ENCODE results near the gene HGFAC. TPM values are rescaled to one million over a fixed set of nuclear protein-coding genes. Genes with fewer than 3 reads are reported as not detected.

The HGFAC gene
- total RNA-seq, 1 donor from 2014 or later = not detected

- TF ChIP-seq, protein P1, sequence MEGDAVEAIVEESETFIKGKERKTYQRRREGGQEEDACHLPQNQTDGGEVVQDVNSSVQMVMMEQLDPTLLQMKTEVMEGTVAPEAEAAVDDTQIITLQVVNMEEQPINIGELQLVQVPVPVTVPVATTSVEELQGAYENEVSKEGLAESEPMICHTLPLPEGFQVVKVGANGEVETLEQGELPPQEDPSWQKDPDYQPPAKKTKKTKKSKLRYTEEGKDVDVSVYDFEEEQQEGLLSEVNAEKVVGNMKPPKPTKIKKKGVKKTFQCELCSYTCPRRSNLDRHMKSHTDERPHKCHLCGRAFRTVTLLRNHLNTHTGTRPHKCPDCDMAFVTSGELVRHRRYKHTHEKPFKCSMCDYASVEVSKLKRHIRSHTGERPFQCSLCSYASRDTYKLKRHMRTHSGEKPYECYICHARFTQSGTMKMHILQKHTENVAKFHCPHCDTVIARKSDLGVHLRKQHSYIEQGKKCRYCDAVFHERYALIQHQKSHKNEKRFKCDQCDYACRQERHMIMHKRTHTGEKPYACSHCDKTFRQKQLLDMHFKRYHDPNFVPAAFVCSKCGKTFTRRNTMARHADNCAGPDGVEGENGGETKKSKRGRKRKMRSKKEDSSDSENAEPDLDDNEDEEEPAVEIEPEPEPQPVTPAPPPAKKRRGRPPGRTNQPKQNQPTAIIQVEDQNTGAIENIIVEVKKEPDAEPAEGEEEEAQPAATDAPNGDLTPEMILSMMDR (IDR thresholded peaks at IDR 0.05; ENCODE audit: insufficient read depth, low read length, severe bottlenecking) = peak; percentile 95
- DNase-seq (ENCODE audit: low read depth) = no peak
- Histone ChIP-seq H3K36me3 (ENCODE audit: control insufficient read depth, insufficient read depth, low read length) (no peaks in the 10 kb centered on the region), H3K4me3 (ENCODE audit: low read depth, low read length) (no peak overlapping the region), H3K27me3 (ENCODE audit: control insufficient read depth, insufficient read depth, low read length) (no peaks in the 10 kb centered on the region)
- FAIRE-seq = no peak
Observed at GRCh38 chr4:3442959-3443749, 1.4 kb downstream of the HGFAC start.

DNA sequence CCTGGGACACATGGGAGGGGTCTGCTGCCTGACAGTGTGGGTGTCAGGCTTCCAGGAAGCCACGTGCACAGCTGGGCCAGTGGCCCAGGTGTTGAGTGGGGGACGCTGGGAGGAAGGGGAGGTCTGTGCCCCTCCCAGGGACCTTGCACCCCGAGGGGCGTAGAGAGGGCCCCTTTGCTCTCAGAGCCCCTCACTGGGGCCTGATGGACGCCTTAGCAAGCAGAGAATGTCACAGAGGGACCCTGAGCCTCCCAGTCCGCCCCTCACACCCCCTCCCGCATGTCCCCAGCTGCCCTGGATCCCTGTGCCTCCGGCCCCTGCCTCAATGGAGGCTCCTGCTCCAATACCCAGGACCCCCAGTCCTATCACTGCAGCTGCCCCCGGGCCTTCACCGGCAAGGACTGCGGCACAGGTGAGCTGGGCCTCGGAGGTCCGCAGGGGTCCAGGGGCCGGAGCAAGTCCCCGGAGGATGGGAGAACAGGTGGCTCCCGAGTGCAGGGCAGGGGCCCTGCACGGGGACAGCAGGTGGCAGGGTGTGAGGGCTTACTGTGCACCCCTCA, 2.1 kb downstream of the HGFAC start:
- Histone ChIP-seq H3K36me3 (ENCODE audit: control insufficient read depth, insufficient read depth, low read length) (no peaks in the 10 kb centered on the region), H3K27me3 (ENCODE audit: control insufficient read depth, insufficient read depth, low read length) (no peaks in the 10 kb centered on the region), H3K4me3 (ENCODE audit: low read depth, low read length) (no peak overlapping the region)
- FAIRE-seq (no peak), DNase-seq (ENCODE audit: low read depth) (no peak)
- TF ChIP-seq, protein P1 (IDR thresholded peaks at IDR 0.05; ENCODE audit: insufficient read depth, low read length, severe bottlenecking) = no peak

- FAIRE-seq = no peak
- TF ChIP-seq, protein P1 (IDR thresholded peaks at IDR 0.05; ENCODE audit: insufficient read depth, low read length, severe bottlenecking) = no peak
- no peak overlapping the region for H3K4me3 ChIP-seq (ENCODE audit: low read depth, low read length)
Observed at GRCh38 chr4:3444351-3445110, 2.8 kb downstream of the HGFAC start.

DNA sequence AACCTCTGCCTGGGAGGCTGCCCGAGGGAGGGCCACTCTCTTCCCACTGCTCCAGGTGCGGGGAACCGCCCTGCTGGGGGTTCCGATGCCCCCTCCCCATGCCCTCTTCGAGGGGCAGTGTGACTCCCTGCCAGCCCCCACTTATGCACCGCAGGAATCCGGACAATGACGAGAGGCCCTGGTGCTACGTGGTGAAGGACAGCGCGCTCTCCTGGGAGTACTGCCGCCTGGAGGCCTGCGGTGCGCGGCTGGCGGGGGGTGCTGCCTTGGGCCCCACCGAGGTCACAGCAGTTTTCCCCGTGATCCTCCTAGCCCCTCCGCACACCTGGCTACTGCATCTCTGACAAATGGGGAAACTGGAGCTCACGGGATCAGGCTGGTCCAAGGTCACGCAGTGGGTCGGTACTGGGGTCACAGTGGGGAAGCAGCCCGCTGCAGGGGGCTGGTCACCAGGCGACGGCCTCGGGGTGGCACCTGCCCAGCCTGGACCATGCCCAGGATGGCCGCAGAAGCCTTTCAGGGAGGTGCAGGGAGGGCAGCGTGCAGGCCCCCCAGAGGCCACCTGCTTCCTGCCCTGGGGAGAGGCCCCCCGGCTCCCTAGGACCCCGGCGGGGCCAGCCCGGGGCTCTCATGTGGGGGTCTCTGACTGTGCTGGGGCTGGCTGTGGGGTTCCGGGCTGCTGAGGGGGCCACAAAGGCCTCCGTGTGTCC, 3.5 kb downstream of the HGFAC start:
- Histone ChIP-seq H3K4me3 (ENCODE audit: low read depth, low read length) (no peak overlapping the region), H3K27me3 (ENCODE audit: control insufficient read depth, insufficient read depth, low read length) (no peaks in the 10 kb centered on the region), H3K36me3 (ENCODE audit: control insufficient read depth, insufficient read depth, low read length) (no peaks in the 10 kb centered on the region)
- FAIRE-seq (no peak), DNase-seq (ENCODE audit: low read depth) (no peak)
- TF ChIP-seq, protein P1 (IDR thresholded peaks at IDR 0.05; ENCODE audit: insufficient read depth, low read length, severe bottlenecking) = no peak

More at GRCh38 chr4:3444351-3445110, 2.8 kb downstream of the HGFAC start:
- H3K27me3 ChIP-seq (ENCODE audit: control insufficient read depth, insufficient read depth, low read length) = no peaks in the 10 kb centered on the region
- H3K36me3 ChIP-seq (ENCODE audit: control insufficient read depth, insufficient read depth, low read length) = no peaks in the 10 kb centered on the region
- no peak for DNase-seq (ENCODE audit: low read depth)

DNA sequence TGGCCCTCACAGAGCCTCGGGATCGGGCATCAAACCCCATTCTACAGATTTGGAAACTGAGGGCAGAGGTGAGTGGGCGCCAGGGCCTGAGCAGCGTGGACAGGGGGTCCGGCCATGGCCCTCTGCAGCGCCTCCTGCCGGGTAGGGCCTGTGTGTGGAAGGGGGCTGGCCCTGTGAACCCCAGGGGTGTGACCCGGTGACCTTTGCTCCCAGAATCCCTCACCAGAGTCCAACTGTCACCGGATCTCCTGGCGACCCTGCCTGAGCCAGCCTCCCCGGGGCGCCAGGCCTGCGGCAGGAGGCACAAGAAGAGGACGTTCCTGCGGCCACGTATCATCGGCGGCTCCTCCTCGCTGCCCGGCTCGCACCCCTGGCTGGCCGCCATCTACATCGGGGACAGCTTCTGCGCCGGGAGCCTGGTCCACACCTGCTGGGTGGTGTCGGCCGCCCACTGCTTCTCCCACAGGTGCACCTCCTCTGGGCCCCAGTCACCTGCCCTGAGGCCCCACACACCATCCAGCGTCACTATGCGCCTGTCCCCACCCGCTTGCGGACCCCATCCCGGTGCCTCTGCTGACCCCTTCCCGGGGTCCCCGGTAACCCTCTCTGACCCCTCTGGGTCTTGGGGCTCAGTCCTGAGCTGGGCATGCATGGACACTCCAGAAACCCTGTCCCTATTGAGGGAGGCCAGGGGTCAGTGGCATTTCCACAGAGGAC, 4.2 kb downstream of the HGFAC start:
- FAIRE-seq = no peak
- H3K4me3 ChIP-seq (ENCODE audit: low read depth, low read length) = no peak overlapping the region
- TF ChIP-seq, protein P1 (IDR thresholded peaks at IDR 0.05; ENCODE audit: insufficient read depth, low read length, severe bottlenecking) = no peak
- no peaks in the 10 kb centered on the region for H3K27me3 ChIP-seq (ENCODE audit: control insufficient read depth, insufficient read depth, low read length)
- no peak for DNase-seq (ENCODE audit: low read depth)
- no peaks in the 10 kb centered on the region for H3K36me3 ChIP-seq (ENCODE audit: control insufficient read depth, insufficient read depth, low read length)
